Stimulated activated CD4-positive, alpha-beta T cell treated with anti-CD3 and anti-CD28 coated beads, TNF-alpha, amount 100 ng/mL, for 48 hours (primary cell): ENCODE data around the gene CMTM3.
A peak's percentile ranks its signal among the peaks of the same experiment; 100 is the strongest.
"Not testable (repeated sequence)": the region's sequence is repeated elsewhere in the genome, so short reads cannot be mapped to it uniquely, and the experiment has no call there.

Source experiments
- DNase-seq, 3 donors: peaks; one replicate each; pipeline ENCODE4 v3.0.0-alpha.2; 2020; ENCODE audit warnings: low read depth in 3 of 3

CMTM3 gene, protein sequence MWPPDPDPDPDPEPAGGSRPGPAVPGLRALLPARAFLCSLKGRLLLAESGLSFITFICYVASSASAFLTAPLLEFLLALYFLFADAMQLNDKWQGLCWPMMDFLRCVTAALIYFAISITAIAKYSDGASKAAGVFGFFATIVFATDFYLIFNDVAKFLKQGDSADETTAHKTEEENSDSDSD

GRCh38 chr16:66604376-66605176 lies at the start of gene CMTM3:
Gene CMTM3, plus strand, starts transcription at chr16:66604704. Its CDS starts 102 bp downstream, at chr16:66604806.
- peak; percentile 44 to 69 (median 49) for DNase-seq

DNA sequence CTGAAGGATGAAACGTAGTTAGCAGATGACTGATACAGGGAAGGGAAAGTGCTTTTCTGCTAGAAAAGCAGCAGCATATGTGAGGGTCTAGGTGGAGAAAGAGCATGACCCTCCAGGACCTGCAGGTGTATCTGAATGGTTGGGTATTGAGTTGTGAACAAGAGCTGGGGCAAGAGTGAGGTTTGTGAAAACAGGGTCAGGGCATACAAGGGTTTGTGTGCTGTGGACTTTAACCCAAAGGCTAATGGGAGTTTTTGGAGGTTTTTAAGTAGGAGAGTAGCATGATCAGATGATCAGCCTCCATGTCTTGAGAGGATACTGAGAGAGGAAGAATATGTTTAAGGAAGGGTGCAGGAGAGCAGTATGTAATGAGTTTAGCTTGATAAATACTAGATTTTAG lies 44.4 kb upstream of the CMTM3 start:
- DNase-seq: no peak

GRCh38 chr16:66561381-66562080 lies 43.0 kb upstream of the CMTM3 start:
- no peak for DNase-seq

DNA sequence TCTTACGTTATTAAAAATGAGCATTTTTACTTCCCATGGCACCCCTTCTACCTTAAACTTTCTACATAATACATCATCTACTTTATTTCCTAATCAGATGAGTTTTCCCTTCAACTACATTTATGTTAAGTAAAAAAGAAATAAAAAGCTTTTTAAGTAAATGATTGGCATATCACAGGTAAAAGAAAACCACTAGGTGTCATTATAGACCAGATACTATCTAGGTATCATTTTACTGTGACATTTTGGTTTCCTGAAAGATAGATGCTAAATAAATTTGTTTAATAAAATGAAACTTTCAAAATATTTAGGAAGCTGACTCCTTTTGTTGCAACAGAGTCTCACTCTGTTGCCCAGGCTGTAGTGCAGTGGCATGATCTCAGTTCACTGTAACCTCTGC lies 42.1 kb upstream of the CMTM3 start:
- DNase-seq: no peak

DNA sequence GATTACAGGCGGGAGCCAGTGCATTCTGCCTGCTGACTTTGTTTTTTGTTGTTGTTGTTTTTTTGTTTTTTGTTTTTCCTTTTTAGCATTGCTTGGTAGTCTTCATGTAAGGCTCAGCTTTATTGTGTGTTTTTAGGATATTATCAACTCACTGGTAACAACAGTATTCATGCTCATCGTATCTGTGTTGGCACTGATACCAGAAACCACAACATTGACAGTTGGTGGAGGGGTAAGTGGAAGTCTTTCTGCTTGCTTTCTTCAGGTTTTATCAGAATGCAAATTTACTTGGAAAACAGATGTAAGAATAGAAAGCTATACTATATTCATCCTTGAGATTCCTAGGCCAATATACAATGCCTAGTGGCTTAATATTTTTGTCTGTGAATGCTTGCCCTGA lies 41.5 kb upstream of the CMTM3 start:
- DNase-seq: no peak

- no peak for DNase-seq
Measured at GRCh38 chr16:66563574-66564334, 40.8 kb upstream of the CMTM3 start.

GRCh38 chr16:66566051-66566901 lies 38.2 kb upstream of the CMTM3 start, which contains the start of gene CMTM1:
Gene CMTM1, plus strand, starts transcription at chr16:66566439. Its CDS starts 75 bp downstream, at chr16:66566514.
- no peak for DNase-seq

DNA sequence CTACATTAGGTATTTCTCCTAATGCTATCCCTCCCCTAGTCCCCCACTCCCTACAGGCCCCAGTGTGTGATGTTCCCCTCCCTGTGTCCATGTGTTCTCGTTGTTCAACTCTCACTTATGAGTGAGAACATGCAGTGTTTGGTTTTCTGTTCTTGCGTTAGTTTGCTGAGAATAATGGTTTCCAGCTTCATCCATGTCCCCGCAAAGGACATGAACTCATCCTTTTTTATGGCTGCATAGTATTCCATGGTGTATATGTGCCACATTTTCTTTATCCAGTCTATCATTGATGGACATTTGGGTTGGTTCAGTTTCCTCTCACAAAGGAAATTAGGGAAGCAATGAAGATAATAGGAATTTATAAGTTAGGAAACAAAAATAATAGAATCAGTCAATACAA lies 37.2 kb upstream of the CMTM3 start:
- not testable (repeated sequence) for DNase-seq

GRCh38 chr16:66568355-66568754 lies 36.1 kb upstream of the CMTM3 start:
- DNase-seq: no peak

GRCh38 chr16:66569131-66569530 lies 35.4 kb upstream of the CMTM3 start:
- no peak for DNase-seq

GRCh38 chr16:66569827-66570405 lies 34.6 kb upstream of the CMTM3 start:
- DNase-seq: no peak

- no peak for DNase-seq
Measured at GRCh38 chr16:66572356-66572755, 32.1 kb upstream of the CMTM3 start.

DNA sequence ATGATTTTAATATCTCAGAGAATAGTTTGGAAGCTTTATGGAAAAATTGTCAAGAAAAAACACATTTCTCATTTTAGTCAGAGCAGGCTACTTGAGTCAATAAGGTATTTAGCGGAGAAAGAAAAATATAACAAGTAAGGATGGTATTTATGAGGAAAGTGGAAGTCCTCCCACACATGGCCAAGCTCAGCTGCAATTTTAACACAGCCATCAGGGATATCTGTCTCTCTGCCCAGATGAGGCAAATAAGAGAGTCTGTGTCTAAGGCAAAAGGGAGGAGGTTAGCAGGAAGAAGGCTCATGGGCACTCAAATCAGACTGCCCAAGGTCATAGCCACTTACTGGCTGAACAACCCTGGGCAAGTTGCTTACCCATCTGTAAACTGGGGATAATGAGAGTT lies 30.4 kb upstream of the CMTM3 start:
- DNase-seq: no peak

DNA sequence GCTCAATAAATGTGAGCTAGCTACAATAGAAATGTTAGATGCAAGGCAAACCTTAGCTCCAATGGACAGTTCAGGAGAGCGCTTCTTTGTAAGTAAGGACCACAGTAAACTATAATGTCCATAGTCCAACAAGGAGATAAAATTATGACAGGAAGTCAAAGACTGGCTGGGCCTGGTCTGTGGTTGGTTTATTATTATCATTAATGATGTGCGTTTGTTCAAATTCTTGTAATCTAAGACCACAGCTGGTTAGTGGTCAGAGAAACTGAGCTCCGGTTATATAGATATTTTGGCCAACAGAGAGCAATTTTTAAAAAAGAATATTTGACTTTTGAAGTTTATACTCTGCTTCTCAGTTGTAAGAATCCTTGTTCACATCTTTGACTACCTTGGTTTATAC lies 30.0 kb upstream of the CMTM3 start:
- DNase-seq: no peak

DNA sequence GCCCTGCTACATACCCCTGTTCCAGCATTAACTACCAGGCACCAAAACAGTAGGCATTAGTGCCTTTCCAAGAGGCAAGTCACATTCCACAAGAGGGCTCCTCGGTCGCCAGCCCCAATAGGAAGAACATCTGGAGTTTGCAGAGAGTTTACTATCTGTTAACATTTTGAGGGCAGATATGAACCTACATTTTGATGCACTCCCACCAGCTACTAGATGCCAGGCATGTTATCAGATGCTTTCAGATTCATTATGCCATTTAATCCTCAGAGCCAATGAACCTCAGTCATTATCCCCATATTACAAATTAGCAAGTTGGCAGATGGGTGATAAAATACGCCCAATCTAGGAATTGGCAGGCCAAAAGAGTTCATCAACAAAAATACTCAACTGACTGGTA lies 29.4 kb upstream of the CMTM3 start:
- no peak for DNase-seq

DNA sequence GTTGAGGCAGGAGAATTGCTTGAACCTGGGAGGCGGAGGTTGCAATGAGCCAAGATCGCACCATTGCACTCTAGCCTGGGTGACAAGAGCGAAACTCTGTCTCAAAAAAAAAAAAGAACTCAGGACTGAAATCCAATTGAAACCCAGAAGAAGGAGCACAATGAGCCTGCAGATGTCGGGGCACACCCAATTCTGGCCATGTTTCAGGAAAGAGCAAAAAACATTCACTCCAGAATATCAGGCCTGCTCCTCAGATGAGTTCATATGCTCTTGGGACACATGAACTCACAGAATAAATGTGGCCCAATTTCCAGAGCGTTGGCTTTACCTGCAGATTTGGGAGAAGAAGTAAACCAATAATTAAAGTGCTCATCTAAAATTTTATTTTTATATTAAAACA lies 28.2 kb upstream of the CMTM3 start:
- DNase-seq: no peak

DNA sequence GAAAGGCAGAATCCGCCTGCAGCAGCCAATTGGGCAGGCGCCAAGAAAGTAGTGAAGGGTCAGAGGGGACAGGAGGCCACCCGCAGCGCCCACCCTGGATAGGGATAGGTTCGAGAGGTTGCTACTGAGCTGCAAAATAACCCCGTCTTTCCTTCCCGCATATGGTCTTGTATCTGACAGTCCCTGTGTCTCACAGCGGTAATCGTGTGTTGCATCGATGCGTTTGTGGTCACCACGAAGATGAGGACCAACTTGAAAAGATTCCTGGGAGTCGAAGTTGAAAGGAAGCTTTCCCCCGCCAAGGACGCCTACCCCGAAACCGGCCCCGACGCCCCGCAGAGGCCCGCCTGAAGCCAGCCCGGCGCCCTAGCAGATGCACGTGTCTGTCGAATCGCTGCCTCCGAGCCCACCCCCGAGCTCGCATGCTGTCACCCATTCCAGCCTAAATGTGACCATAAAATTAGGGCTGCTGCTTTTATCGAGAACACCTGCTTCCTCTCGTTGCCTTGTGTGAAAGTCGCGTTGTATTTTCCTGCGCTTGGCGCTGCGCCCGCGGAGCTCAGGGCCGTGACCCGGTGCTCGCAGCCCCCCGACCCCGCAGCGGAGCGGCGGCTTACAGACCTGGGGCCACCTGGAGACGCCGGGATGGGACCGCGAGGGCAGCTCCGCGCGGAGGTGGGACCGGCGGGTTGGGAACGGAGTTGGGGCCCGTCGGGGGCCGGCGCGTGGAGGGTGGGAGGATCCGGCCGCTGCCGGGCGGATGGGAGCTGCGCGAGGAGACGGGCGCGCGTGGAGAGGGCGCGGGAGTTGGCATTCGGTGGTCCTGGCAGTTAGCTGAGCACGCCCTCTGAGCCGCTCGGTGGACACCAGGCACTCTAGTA lies 25.6 kb upstream of the CMTM3 start, which contains the start of gene CMTM2:
TSS of gene CMTM2 (plus strand) at position 813 of the 881 bp plus-strand sequence. CDS start 145 bp downstream, outside the sequence.
- DNase-seq: no peak

GRCh38 chr16:66580605-66581209 lies 23.8 kb upstream of the CMTM3 start:
- no peak for DNase-seq
